HG02623 (cell line): Measurements from ENCODE around the gene COL16A1.

Experiments
- ATAC-seq: cut with Tn5 transposase; IDR thresholded peaks from one replicate; pipeline ENCODE4 v1.9.1; 2021; ENCODE audit warnings: moderate library complexity; ENCODE audit not compliant: unreplicated experiment

Gene COL16A1

DNA sequence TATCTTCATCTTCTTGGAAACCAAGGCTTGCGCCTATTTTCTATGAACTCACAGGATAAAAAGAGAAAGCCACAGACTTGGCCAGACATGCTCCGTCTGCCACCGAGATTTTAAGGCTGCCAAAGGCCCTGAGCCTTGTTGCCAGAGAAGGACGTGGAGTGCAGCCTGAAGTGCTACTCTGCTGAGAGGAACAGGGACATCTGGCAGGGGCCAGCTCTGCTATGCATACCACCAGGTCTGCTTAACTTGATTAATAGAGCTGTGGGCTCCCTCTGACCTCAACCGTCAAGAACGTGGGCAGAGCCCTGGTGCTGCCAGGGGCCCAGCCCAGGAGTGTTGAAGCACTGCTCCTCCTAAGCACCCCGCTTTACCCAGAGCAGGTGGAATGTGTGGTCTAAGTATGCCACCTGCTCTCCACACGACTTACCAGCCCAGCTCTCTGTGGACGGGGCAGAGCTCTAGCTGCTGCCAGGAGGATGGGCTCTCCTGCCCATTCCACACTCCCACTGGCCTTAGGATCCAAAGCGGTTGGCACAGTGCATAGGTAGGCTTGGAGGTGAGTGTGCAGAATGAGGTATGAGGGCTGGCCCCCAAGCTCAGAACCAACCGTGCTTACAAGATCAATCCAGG is 75.8 kb downstream of the COL16A1 start:
- ATAC-seq = no peak

DNA sequence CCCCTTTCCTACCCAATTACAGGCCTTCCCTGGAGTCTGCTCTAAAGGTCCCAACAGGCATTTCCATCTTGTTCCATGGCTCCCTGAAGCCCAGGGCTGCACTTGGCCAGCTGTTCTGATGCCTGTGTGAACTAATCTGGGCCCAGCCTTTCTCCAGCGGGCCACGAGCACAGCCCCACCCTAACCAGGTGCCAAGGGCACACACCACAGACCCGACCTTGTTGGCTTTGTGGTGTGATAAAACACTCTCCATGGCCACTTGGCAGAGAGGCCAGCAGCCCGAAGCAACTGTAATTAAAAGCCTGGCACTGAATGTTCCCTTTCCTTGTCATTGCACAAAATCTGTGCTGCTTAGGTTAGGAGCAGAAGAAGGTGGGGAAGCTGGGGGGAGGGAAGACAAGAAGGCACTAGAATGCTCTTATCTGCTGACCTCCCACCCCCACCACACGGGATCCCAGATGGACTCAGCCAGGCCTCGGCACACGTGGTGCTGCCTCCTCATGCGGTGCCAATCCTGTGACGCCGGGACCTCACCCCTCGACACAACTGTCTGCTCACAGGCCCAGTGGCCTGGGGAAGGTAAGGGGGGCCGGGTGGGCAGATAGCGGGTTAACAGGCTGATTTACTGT is 76.4 kb downstream of the COL16A1 start:
- no peak for ATAC-seq

DNA sequence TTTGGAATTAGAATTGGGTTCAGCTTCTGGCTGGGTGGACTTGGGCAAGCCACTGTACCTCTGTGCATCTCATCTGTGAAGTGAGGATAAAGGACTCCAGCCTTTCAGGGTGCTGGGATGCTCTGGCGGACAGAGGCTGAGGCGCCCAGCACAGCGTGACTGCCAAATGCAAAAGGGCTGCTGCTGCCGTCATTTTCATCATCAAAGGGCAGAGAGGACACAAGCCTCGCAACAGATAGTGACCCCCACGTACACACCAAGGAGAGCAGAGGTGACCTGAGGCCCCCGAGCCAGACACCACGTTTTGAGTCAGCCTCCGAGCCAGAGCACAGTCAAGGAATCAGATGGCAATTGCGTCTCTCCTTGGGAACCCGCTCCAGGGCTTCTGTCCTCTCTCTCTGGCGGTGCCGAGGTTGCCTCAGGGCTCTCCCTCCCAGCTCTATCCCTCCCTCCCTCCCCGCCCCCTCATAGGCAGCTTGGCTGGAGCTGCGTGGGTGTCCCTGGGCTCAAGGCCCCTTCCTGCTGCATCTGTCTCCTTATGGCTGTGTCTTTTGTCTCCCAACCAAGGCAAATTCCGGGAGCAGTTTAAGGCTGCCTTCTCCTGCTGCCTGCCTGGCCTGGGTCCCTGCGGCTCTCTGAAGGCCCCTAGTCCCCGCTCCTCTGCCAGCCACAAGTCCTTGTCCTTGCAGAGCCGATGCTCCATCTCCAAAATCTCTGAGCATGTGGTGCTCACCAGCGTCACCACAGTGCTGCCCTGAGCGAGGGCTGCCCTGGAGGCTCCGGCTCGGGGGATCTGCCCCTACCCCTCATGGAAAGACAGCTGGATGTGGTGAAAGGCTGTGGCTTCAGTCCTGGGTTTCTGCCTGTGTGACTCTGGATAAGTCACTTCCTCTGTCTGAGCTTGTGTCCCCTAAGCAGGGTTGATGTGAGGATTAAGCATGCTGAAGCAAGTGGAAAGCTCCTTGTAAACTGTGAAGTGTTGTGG is 77.3 kb downstream of the COL16A1 start:
- ATAC-seq = no peak

DNA sequence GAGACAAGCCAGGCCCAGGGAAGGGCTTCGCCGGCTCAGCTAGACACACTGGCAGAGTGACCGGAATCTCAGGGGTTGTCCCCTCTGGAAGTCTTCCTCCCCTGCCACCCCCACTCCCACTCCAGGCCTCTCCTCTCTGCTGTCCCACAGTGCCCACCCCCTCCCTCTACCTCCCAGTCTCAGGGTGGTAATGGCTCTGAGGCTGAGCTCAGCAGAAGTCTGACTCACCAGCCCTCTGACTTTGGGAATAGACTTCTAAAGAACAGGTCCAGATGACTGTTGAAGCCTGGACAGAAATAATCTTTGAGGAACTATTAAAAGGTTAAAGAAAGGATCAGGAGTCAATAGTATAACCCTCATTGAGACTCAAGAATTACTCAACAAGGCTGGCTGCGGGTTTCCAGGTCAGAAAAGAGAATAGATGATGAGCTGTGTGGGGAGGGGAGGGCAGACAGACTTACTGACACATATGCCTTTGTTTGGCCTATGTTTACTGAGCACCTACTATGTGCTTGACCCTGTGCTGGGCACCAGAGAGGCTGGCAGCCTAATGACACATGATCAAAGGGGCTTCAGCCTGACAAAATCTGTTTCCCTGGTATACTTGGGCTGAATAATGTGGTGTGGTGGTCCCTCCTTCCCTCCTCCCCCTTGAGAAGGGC is 78.1 kb downstream of the COL16A1 start:
- ATAC-seq = no peak

DNA sequence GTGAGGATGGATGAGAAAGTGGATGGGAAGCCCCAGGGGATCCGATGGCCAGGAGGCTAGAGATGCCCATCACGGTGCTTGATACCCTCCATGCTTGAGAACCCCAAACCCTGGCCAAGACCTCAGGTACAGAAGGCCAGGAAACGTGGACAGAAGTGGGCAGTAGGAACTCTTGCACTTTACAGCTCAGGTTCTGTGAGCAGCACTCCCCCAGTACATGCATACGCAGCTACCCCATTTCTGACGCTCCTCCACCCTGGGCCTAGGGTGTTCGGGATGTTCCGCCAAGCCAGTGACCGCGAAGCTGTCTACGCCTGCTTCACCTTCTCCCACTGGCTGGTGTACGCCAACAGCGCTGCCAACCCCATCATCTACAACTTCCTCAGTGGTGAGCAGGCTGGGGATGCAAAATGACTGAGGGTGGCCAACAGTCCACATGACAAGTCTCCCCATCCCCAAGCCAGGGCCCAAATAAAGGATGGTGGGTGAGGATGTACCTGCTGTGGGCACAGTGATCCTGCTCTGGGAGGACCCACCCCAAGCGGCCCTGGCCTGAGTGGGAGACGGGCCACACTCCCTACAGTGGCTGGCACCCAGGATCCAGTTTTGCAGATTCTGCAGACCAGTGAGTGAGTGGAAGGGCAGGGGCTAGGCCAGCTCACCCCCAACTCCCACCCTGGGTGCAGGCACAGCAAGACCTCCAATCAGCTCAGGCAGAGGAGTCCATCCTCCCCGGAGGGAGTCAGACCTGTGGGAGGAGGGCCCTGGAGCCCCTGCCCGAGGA is 78.9 kb downstream of the COL16A1 start:
- no peak for ATAC-seq

DNA sequence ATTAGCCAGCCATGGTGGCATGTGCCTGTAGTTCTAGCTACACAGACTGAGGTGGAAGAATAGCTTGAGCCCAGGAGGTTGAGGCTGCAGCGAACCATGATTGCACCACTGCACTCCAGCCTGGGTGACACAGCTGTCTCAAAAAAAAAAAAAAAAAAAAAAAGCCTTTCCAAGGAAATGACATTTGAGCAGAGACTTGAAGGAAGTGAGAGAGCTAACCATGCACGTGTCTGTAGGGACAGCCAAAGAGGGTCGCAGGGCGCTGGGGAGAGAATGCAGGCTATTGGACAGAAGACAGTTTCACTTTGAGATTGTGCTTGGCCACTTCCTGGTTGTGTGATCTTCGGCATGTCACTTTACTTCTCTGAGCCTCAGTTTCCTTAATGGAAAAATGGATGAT is 79.5 kb downstream of the COL16A1 start:
- no peak for ATAC-seq

DNA sequence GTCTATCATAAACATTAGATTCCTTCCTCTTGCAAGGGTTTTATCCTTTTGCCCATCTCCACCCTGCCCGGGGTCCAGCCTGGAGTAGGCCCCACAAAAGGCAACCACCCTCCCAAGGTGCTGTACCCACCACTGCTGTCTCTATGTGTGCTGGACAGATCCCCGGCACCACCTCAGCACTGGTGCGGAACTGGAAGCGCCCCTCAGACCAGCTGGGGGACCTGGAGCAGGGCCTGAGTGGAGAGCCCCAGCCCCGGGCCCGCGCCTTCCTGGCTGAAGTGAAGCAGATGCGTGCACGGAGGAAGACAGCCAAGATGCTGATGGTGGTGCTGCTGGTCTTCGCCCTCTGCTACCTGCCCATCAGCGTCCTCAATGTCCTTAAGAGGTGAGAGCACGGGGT is 80.5 kb downstream of the COL16A1 start:
- no peak for ATAC-seq

DNA sequence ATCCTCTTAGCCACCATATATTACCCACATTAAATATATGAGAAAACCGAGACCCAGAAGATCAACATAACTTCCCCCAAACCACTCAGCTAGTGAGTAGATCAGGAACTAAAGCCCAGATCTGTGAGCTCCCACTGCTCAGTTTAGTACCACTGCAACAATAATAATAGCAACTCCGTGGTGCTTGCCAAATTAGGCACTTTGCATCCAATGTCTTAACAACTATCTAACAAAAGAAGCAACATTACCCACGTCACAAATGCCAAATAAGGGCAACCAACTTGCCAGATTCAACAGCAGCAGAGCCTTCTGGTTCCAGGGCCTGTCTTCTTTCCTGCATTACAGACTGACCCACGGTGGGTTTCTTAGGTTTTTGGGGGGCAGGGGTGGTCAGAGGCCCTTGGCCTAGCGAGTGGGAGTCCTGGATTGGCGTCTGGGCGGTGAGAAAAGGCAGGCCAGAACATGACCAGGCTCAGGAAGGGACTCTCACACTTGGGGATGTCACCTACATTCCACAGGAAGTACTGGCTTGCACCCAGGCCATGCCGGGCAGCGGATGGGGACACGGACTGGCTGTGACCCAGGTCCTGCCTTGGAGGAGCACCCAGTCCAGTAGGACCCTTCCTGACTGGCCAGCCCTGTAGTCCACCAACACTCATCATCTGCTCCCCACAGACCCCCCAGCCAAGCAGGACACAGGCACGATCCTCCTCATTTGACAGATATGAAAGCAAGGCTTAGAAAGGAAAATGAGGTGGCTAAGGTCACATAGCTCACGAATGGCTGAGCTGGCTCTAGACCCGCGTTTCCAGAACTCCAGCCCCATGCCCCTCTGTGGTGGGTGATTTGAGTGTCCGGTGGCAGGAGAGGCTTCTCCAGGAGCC is 81.7 kb downstream of the COL16A1 start:
- no peak for ATAC-seq

DNA sequence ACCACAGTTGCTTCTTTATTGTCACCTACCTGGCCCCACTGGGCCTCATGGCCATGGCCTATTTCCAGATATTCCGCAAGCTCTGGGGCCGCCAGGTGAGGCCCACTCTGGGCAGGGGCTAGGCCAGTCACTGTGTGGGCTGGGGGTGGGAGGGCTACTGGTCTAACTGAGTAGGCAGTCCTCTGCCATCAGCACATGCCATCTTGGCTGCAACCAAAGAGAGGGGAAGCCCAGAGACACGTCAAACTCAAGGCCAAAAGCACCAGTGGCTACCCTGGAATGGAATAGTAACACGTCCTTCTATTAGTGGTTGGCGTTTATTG is 82.4 kb downstream of the COL16A1 start:
- ATAC-seq = no peak

DNA sequence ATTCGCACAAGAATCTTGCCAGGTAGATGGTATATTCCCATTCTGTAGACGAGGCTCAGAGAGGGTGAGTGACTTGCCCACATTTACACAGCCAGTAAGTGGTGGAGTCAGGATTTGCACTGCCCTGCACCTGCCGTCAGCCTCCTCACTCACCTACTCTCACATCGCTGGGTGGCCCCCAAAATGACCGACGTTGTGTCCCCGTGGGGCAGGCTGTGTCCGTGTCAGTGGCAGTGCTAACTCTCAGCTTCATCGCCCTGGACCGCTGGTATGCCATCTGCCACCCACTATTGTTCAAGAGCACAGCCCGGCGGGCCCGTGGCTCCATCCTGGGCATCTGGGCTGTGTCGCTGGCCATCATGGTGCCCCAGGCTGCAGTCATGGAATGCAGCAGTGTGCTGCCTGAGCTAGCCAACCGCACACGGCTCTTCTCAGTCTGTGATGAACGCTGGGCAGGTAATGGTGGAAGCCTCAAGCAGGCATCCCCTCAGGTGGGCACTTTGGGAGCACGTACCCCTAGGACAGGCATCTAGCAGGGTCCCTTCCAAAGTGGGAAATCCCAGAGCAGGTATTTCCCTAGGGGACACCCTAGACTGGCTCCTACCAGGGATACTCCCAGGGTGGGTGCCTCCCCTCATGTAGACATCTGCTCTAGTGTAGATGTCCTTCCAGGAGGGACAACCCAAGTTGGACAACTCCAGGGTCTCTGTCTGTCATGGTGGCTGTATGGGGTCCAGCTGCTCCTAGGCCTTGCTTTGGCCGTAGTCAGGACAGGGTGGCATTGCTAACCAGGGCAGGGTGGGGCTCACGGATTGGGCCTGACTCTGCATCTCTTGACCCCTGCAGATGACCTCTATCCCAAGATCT is 83.0 kb downstream of the COL16A1 start:
- no peak for ATAC-seq

DNA sequence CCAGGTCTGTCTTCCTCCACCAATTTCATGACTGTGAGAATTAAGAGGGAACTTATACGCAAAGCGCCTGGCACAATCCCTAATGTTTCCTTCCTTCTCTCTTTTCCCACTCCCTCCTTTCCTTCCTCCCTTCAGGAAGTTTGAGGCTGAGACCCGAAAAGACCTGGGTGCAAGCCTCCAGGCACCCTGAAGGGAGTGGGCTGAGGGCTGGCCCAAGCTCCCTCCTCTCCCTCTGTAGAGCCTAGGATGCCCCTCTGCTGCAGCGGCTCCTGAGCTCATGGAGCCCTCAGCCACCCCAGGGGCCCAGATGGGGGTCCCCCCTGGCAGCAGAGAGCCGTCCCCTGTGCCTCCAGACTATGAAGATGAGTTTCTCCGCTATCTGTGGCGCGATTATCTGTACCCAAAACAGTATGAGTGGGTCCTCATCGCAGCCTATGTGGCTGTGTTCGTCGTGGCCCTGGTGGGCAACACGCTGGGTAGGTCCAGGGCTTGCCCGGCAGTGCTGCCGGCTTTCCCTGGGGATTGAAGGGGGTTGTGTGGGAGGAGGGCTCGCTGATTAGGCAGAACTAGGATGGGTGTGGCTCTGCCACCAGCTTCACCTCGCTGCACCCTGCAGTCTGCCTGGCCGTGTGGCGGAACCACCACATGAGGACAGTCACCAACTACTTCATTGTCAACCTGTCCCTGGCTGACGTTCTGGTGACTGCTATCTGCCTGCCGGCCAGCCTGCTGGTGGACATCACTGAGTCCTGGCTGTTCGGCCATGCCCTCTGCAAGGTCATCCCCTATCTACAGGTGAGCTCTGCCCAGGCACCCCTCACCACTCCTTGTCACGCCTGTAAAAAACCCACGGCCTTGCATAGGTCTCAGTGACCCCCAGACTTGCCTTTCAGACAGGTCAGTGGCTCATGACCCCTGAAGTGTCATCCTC is 84.6 kb downstream of the COL16A1 start:
- ATAC-seq = no peak

DNA sequence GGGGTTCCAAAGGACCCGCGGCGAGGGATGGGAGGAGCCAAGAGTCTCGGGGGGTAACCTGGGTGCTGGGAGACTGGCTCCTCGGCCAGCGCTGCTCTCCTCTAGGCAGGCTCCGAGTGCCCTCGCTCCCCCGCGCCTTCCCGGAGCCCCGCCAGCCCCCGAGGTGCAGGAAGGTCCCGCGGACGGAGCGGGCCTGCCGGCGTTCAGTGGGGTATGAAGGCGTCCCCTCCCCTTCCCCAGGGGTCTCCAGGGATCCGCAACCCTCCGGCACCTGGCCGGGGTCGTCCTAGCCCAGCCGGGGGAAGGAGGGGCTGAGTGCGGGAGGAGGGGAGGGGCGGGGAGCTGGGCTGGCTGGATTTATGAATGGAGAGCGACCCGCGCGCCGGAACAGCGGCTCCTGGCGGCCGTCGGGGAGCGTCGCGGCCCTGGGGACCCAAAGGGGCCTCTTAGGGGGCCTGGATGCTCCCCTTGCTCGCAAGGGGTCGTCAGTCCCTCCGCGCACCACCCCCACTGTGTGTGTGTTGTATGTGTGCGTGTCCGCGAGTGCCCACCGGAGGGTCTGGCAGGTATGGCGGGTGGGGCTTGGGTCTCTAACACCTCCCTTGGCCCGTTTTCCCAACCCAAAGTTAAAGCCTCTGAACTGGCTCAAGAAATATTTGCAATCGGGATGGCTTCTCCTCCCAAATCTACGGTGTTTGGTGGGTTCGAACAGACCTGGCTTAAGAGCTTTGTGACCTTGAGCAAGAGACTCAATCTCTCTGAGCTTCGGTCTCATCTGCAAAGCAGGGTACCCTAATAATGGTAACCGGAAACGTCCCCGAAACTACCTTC is 85.7 kb downstream of the COL16A1 start:
- no peak for ATAC-seq

DNA sequence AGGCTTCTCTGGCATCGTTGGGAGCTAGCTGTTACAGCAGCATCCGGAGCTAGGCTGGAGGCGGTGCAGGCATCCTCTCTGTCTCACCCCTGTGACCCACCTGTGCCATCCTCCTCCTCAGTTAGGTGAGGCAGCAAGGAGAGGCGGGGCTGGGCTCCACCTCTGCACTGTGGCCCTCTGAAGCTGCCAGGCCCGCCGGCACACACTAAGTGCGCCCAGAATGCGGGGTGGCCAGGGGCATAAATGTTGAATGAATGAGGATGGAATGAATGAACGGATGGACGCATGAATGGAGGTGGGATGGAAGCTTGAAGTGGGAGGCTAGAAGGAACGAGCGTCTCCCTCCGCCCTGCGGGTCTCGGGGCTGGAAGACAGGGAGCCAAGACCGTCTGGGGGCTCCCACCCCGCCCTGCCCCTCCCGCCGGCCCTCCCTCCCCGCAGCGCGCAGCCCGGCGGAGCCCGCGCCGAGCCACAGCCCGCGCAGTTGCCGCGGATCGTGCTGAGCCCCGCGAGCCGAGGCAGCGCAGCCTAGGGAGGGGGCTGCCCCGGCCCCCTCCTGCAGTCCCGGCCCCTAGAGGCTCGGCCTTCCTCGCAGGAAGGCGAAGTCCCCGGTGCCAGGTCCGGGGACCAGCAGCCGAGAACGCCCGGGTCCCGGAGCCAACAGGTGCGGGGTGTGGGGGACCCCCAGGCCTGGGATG is 86.5 kb downstream of the COL16A1 start, which contains the start of gene HCRTR1:
Gene HCRTR1, plus strand, starts transcription at position 472 of the 698 bp plus-strand sequence. CDS start 1,504 bp downstream, outside the sequence.
- ATAC-seq = no peak

DNA sequence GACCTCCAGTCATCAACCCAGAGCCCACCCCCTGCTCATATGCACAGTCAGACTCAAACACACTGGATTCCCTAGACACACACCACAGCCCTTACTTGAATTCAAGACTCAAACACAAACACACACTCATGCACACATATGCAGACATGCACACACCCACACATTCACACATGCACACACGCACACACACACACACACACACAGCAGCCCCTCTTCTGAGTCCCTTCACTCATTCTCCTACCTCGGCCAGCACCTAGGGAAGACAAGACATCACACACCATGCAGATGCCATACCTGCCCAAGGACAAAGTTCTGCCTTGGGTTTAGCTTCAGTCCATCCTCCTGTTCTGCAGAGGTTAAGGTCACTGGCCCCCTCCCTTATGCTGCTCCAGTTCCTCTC is 87.9 kb downstream of the COL16A1 start:
- ATAC-seq = no peak

DNA sequence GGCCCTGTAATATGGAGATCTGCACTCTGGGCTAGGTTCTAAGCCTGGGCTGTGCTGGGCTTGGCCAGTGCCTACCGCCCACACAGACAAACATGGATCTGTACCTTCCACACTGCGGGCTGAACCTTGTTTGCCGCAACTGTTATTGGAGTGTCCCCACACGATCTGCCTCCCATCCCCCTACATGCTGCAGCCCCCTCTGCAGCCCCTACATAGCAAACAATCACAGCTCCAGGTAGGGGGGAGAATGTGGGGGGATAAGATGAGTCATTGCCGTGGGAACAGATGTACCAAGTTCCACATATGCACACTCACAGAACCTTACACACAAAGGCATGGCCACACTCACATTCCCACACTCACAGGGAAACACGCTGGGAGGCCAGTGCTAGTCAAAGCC is 88.4 kb downstream of the COL16A1 start:
- ATAC-seq = no peak

DNA sequence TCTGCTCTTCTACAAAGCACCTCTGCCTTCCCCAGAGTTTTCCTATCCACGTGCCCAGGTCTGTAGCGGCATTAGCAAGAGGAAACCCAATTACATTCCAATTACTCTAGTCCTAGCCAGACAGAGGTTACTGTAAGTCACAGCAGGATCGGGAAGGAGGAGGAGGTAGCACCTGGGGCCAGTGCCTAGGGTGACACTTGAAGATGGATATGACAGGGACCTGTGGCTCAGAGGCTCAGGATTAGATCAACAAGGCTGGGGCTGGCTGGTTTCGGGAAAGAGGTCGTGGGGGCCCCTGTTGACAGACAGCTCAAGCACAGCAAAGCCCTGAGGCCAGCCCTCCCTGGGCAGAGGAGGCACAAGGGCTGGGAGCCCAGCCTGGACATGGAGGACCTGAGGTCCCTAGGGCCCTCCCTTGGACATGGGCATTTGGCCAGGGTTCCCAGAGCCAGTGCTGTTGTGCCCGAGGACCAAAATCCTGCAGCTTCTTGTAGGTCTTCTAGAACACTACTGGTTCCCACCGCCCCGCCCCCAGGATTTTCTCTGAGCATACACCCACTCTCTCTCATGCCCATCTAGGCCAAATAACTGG is 89.3 kb downstream of the COL16A1 start:
- ATAC-seq = no peak
